GM18499 (cell line): ENCODE measurements around the gene ZNF850.
A peak's percentile ranks its signal among the peaks of the same experiment; 100 is the strongest.
"Not testable (repeated sequence)": the region's sequence is repeated elsewhere in the genome, so short reads cannot be mapped to it uniquely, and the experiment has no call there.

Source experiments
- ATAC-seq: cut with Tn5 transposase; IDR thresholded peaks from one replicate; pipeline ENCODE4 v1.9.1; 2021; ENCODE audit warnings: moderate number of reproducible peaks; ENCODE audit not compliant: insufficient read depth, unreplicated experiment

The ZNF850 gene

DNA sequence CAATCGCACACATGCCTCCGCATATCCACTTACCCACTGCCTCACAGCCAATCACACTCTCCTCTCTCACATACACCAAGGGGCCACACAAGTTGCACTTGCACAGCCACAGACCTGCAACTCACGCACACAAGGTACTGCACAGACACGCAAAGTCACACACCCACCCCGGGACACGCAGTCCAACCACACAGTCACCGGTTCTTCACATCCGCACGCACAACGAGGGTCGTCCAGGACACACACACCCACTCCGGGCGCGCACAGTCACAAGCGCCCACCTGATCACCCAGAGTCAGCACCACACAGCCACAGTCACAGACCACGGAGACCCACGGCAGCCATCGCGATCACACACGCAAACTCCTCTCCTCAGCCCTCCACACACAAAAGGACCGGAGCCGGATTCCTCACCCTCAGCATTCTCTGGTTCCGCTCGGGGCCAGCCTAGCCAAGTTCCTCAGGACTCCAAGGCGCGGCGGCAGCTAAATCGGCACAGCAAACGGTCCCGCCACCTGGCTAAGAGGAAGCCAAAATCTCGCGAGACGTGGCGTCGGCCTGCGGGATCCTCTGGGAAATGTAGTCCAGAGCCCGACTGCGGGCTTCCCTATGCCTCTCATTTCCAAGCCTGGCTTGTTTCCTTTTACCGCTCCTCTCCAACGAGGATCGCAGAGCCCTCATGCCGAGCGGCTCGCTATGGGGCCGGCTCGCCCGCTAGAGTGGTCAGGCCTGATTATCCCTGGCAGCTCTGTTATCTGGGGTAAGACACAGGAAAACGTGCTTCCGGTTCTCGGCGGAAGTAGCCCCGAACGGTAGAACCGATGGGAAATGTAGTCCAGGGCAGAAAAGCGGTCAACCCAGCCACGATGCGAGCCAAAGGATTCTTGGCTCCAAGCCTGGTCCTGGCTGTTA lies at the start of gene ZNF850:
ZNF850 (minus strand) TSS at position 497 of the 912 bp plus-strand sequence. CDS start 10,201 bp downstream, outside the sequence.
- peak; percentile 64 for ATAC-seq

DNA sequence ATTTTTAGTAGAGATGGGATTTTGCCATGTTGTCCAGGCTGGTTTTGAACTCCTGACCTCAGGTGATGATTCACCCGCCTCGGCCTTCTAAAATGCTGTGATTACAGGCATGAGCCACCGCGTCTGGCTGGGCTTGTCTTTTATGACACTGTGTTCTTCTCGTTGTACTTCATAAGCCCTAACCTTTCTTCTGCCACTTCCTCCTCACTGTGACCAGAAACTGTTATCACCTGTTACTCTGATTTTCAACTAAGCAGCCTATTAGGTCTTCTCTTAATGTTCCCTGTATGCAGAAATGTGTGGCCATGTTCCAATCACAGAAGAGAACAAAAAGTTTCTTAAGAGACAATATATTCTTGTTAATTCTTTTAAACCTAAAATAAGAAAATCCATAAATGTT lies 49.2 kb upstream of the ZNF850 start:
- no peak for ATAC-seq

DNA sequence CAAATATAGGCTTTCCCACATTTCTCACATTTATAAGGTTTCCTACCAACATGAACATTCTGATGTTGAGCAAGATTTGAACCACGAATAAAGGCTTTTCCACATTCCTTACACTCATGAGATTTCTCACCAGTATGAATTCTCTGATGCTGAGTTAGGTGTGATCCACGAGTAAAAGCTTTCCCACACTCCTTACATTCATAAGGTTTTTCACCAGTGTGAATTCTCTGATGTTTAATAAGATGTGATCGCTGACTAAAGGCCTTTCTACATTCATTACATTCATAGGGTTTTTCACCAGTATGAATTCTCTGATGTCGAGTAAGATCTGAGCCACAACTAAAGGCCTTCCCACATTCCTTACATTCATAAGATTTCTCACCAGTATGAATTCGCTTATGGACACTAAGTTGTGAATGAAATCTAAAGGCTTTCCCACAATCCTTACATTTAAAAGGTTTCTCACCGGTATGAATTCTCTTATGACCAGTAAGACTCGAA lies 46.6 kb upstream of the ZNF850 start:
- no peak for ATAC-seq

DNA sequence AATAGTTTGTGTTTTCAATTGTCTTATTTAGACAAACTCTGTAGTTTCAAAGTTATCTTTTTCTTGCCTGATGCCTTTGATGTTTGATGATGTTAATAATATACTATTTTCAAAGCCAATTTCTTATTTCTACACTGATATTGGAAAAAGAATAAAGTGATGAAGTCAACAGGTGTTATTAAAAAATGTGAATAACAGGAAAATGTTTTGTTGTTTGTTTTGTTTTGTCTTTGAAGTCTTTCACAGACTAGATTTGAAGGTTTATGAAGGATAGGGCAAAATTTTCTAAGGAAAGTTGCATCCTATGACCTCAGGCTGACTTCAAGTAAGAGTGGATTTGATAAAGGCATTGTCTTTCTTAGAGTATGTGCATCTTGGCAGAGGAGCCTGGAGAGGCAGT lies 34.4 kb upstream of the ZNF850 start:
- ATAC-seq = no peak

DNA sequence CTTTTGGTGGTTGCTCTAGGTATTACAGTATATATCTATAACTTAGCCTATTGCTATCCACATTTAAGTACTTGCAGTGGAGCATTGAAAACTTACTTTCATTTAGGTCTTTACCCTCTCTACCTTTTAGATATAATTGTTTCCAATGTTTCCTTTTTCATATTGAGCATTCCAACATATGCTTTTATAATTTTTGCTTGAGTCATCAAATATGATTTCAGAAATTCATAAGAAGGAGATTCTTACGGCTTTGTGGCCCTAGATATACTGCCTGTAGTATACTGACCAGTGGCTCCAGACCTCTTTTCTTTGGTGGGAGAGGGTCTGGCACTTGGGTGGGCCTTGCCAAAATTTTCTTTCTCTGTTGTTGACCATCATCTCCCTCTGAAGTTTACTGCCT lies 32.8 kb upstream of the ZNF850 start:
- ATAC-seq = no peak

DNA sequence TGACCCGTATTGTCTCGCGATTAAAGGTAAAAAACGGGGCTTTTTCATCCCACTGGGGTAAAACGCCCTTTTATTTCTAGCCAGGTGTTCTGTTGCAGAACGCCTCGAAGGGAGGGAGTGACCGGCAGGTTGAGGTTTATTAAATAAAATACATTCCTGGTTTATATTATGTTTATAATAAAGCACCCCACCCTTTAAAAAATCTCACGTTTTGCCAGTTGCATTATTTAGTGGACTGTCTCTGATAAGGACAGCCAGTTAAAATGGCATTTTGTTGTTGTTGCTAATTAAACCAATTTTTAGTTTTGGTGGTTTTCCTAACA lies 25.1 kb upstream of the ZNF850 start:
- no peak for ATAC-seq

DNA sequence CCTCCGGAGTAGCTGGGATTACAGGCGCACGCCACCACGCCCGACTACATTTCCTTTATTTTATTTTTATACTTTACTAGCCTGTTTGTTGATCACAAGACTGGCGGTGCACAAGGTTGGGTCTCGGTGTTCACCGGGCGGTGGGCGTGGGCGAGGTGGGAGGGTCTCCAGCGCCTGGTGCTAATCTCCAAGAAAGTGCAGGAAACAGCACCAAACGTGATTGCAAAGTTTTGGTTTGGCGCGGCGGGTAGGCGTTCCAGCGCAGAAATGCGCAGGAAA lies 24.0 kb upstream of the ZNF850 start:
- ATAC-seq = no peak

DNA sequence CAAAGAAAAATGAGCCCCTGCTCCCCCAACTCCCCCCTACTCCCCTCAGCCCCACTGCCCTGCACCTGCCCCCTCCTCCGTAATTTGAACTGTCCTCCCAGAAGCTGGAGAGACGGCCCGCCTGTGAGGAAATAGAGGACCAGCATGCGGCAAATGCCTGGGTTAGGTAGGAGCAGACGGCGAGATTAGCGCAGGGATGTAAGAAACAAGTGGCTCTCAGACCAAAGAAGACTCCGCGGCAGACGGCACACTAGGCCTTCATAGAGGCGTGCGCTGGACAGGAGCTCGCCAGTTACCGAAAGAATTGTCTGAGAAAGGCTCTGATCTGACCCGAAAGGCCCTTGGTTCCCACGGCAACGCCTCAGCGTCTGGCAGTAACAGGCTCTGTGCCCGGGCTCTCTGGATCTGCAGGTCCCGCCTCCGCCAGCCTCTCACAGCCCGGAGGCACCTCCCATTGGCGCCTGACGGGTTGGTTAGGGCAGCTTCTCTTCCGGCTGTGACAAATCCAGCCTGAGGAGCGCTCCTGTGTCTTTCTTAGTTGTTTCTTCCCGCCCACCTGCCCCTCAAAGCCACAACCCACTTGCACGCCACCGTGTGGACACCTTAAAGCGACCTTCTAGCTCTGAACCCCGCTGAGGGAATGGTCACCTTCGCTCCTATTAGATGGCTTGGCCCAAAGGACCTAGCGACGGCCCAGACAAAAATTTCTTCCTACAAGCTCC lies 19.0 kb upstream of the ZNF850 start:
- ATAC-seq = not testable (repeated sequence)

DNA sequence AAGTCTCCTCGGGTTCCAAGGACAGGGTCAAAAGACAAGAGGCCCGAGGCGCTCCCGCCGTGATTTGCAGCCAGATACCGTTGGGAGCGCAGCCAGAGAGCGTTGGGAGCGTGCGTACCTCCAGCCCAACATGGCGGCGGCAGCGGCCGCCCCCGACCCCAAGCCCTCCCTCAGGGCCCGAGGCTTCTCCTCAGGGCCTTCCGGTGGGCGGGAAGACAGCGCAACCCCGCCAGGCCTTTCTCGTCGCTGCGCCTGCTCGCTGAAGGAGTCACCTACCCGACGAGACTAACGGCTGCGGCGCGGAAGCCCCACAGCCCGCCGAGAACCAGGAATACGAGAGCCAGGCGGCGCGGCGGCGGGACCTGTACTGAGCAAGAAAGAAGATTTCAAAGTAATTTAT lies 3.2 kb upstream of the ZNF850 start:
- ATAC-seq = no peak

DNA sequence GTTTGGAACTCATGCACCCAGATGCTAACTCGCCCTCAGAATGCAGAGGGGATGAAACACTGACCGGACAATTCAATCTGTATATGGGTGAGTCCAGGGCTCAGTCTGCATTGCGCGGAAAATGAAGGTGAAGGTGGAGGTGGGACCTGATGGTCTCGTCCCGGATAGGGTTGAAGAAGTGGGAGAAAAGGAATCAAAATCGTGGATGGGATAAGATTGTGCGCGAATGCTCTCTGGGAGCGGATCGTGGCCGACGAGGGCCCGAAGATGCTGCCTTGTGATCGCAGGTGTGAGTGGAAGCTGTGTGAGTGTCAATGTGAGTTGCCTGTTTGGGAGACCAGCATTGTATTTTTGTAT lies 594 bp upstream of the ZNF850 start:
- no peak for ATAC-seq

DNA sequence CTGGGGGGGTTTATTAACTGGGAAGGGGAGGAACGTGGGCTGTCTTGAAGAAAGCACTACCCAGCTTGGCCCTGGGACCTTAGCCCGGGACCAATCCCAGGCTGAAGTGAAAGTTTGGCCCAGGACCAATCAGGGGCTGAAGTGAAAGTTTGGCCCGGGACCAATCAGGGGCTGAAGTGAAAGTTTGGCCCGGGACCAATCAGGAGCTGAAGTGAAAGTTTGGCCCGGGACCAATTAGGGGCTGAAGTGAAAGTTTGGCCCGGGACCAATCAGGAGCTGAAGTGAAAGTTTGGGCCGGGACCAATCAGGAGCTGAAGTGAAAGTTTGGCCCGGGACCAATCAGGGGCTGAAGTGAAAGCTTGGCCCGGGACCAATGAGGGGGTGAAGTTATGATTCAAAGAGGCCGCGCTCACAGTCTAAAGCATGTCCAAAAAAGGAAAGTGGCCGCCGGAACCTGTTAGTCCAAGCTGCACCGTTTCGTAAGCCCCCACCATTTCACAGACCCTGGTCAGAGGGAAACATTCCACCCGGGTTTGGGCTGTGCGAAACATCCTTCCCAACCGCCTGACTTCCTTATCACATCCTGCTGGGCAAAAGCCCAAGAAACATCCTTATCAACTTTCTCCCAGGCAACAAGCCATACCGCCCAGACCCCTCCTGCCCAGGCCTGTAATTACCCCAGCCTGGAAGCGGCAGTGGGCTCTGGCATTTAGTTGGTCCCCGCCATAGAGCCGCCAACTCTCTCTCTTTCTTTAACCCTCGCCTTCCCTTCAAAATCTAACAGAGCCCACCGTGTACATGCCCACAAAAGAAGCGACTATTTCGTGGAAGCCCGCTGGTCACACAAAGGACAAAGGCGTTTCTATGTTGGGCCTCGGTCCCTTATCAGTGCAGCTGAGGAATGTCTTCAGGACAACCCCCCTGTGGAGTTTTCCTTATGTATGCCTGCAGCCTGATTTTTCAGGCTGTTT lies 1.1 kb downstream of the ZNF850 start:
- no peak for ATAC-seq

DNA sequence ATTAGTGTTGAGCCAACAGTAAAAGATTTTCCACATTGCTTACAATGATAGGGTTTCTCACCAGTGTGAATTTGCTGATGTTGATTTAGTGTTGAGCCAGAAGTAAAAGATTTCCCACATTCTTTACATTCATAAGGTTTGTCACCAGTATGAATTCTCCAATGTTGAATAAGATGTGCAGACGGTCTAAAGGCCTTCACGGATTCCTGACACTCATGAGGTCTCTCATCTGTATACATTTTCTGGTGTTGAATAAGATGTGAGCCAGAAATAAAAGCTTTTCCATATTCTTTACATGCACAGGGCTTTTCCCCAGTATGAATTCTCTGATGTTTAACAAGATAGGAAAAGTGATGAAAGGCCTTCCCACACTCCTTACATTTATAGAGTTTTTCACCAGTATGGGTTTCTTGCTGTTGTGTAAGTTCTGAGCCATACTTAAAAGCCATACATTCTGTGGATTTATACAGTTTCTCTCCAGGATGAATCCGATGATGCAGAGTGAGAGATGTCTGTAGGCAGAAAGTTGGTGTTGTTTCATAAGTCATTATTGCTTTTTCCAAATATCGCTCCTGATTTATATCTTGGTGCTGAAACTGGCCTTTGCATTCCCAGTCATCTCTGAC lies 22.4 kb downstream of the ZNF850 start:
- no peak for ATAC-seq

DNA sequence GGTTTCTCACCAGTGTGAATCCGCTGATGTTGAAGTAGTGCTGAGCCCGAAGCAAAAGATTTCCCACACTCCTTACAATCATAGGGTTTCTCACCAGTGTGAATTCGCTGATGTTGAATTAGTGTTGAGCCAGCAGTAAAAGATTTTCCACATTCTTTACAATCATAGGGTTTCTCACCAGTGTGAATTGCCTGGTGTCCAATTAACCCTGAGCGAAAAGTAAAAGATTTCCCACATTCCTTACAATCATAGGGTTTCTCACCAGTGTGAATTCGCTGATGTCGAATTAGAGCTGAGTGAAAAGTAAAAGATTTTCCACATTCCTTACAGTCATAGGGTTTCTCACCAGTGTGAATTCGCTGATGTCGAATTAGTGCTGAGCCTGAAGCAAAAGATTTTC lies 23.0 kb downstream of the ZNF850 start:
- not testable (repeated sequence) for ATAC-seq

DNA sequence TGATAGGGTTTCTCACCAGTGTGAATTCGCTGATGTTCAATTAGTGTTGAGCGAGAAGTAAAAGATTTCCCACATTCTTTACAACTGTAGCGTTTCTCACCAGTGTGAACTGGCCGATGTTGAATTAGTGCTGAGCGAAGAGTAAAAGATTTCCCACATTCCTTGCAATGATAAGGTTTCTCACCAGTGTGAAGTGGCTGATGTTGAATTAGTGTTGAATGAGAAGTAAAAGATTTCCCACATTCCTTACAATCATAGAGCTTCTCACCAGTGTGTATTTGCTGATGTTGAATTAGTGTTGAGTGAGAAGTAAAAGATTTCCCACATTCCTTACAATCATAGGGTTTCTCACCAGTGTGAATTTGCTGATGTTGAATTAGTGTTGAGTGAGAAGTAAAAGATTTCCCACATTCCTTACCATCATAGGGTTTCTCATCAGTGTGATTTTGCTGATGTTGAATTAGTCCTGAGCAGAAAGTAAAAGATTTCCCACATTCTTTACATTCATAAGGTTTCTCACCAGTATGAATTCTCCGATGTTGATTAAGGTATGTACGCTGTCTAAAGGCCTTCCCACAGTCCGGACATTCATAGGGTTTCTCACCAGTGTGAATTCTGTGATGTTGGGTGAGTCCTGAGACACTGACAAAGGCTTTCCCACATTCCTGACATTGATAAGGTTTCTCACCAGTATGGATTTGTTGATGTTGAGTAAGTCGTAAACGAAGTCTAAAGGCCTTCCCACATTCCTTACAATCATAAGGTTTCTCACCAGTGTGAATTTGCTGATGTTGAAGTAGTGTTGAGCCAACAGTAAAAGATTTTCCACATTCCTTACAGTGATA lies 24.0 kb downstream of the ZNF850 start:
- no peak for ATAC-seq

DNA sequence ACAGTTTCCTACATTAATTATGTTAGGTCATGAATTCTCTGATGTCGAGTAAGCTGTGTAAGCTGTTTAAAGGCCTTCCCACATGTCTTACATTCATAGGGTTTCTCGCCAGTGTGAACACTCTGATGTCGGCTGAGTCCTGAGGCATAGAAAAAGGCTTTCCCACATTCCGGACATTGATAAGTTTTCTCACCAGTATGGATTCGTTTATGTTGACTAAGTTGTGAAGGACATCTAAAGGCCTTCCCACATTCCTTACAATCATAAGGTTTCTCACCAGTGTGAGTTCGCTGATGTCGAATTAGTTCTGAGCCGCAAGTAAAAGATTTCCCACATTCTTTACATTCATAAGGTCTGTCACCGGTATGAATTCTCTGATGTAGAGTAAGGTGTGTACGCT lies 24.9 kb downstream of the ZNF850 start:
- no peak for ATAC-seq

DNA sequence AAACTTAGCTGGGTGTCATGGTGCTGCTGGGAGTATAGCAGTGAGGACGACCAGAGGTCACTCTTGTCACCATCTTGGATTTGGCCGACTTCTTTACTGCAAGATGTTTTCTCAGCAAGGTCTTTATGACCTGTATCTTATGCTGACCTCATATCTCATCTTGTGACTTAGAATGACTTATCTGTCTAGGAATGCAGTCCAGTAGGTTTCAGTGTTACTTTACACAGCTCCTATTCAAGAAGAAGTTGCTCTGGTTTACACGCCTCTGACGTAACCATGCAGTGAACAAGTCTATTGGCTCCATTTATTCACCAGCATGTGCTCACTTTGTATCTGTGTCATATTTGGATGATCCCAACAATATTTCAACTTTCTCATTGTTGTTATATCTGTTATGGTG lies 26.7 kb downstream of the ZNF850 start:
- ATAC-seq = no peak

DNA sequence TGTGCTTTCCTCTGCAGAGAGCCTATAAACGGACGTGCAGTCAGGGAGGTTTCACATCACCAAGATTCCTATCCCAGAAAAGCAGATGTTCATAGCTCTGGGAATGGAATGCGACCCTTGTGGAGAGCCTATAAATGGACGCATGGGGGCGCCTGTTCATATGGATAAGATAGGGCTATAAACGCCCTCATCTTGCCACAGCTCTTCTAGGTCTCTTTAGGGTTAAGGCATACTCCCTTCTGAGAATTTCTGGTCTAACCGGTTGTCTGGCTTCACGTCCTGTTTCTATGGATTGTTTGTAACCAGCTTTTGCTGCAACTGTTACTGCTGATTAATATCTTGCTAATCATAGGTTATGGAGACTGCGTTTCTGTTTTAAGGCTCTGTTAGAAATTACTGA lies 36.4 kb downstream of the ZNF850 start:
- ATAC-seq = not testable (repeated sequence)

DNA sequence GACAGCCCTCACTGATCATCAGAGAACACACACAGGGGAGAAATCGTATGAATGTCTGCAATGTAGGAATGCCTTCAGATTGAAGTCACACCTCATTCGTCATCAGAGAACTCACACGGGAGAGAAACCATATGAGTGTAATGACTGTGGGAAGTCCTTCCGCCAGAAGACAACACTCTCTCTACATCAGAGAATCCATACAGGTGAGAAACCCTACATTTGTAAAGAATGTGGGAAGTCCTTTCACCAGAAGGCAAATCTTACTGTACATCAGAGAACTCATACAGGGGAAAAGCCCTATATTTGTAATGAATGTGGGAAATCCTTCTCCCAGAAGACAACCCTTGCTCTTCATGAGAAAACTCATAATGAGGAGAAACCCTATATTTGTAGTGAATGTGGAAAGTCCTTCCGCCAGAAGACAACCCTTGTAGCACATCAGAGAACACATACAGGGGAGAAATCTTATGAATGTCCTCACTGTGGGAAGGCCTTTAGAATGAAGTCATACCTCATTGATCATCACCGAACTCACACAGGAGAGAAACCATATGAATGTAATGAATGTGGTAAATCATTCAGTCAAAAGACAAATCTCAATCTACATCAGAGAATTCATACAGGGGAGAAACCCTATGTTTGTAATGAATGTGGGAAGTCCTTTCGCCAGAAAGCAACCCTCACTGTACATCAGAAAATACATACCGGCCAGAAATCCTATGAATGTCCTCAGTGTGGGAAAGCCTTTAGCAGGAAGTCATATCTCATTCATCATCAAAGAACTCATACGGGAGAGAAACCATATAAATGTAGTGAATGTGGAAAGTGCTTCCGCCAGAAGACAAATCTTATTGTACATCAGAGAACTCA lies 52.7 kb downstream of the ZNF850 start:
- no peak for ATAC-seq
